HK-2 (cell line): ENCODE results near the gene TTC33.

Source experiments
- DNase-seq: peaks from one replicate; pipeline ENCODE4 v3.0.0-alpha.2; 2018; ENCODE audit not compliant: unreplicated experiment

TTC33 gene

DNA sequence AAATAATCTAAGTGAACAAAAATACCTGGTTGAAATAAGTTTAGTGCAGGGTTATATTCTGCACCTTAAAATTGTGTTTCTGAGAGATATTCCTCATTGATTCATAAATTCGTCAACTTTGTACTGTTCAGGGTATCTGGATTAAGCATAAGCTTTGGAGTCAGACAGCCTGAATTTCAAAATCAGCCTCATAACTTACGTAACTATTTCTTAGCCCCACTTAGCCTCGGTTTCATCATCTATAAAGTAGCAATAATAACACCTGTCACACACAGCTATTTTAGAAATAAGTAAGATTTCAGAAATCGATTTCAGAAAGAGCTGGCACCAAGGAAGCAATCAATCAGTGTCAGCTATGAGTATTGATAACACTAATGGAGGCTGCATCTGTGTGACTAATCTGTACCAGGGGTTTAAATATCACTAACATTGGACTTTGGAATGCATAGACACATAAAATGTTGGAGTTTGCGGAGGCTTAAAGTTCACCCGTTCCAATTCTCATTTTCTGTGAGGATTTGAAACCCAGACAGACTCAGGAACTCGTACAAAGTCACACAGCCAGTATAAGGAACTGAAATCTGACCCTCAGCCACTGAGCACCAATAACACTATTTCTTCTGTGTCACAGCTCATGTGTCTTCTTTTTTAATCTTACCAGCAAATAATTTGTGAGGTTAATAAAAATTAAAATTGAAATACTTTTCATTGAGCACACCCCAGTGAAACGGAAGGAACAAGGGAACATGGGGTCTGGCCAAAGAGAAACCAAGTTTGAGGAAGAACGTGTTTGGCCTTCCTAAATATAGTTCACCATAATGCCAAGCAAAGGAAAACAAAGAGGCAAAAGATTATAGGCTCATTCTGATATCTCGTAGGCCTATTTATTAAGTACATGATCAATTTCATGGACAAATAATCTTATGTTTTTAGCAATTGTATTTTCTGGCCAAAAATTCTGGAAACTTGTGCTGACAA lies 270.5 kb downstream of the TTC33 start:
- DNase-seq: no peak

- no peak for DNase-seq
Measured at GRCh38 chr5:40484495-40484894, 271.3 kb downstream of the TTC33 start.

DNA sequence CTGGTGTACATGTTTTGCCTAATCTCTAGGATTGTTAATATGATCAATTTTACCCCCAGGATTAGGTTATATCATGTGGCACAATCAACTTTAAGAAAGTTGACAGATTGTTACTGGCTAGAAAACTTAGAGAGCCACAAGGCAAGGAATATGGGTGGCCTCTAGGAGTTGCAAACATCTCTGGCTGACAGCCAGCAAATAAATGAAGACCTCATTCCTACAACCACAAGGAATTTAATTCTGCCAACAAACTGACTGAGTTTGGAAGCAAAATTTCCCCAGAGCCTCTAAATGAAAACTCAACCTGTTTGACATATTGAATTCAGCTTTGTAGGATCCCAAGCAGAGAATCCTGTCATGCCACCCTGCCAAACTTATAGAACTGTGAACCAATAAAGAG lies 272.4 kb downstream of the TTC33 start:
- DNase-seq: no peak

DNA sequence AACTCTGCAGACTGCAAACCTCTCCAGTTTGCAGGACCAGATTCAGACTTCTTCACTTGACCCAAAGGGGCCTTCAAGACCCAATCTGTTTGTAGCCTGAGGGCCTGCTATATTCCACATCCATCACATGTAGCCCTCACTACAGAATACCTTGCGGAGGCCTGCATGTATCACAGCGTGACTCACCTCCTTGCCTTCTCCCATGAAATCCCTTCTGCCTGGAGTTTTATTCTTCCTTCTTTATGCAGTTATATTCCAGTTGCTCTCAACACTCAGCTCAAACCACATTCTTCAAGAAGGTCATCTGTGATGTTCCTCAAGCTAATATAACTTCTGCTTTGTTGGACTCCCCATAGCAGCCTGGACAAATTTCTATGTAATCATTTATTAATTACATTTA lies 274.5 kb downstream of the TTC33 start:
- DNase-seq: no peak

- DNase-seq: no peak
Measured at GRCh38 chr5:40480392-40480791, 275.4 kb downstream of the TTC33 start.

DNA sequence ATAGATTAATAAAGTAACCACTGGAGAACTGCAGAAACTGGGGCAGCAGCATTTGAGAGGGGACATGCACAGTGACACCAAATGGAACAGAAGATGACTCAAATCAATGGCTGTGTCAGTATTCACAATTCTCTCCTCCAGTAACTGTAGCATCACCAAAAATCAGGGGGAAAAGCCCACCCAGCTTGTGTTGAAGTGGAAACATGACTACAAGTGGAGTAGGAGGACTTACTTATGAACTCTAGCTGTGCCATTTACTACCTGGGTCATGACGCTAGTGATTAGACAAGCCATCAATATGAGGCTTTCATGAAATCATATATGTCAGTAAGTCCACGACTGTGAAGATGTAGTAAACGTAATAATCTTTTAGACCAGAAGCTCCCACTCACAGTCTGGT lies 275.8 kb downstream of the TTC33 start:
- DNase-seq: no peak

- no peak for DNase-seq
Measured at GRCh38 chr5:40478766-40479165, 277.0 kb downstream of the TTC33 start.

DNA sequence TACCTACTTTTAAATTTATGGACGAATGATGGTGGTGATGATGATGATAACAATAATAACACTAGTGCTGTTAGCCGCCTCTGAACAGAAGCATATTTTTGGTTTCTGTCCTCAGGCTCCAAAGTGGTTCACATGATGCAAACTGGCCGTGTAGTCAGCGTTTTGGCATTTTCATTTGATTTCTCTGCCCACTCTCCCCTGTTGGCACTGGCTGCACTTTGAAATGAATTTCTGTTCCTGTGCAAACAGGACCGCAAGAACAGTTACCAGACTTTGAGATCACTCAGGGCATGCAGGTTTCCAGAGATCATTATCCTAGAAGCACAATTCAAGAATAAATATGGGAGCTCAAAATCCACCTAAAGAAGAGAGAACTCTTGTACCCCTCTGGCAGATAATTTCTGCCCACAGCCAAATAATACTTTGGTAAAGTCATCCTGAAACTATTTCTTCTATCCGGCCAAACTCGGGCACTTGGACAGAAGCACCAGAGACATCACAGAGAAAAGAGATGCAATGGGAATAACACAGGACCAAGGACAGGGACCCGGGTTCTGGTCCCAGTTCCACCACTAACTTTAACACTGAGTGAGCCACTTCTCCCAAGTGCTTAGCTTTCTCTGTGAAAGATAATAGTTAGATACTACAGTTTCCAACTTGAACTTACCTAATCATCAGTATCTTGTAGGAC lies 277.8 kb downstream of the TTC33 start:
- no peak for DNase-seq

GRCh38 chr5:40475561-40475960 lies 280.2 kb downstream of the TTC33 start:
- no peak for DNase-seq

- no peak for DNase-seq
Measured at GRCh38 chr5:40474250-40474649, 281.5 kb downstream of the TTC33 start.

DNA sequence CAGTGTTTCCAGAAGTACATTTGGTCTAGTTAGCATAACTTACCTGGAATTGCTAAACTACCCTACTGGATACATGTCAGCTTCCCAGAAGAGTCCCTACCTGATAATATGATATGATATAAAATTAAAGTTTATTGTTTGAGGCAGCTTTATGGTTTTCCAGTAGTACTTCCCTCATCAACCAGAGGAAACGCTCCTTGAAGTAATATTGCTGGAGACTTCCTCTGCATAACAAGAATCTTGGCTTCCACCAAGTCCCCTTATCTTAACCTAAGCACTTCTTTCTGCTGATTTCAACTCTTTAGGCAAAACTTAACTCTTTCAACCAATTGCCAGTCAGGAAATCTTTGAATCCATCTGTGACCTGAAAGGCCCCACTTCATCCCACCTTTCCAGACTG lies 290.3 kb downstream of the TTC33 start:
- DNase-seq: no peak

DNA sequence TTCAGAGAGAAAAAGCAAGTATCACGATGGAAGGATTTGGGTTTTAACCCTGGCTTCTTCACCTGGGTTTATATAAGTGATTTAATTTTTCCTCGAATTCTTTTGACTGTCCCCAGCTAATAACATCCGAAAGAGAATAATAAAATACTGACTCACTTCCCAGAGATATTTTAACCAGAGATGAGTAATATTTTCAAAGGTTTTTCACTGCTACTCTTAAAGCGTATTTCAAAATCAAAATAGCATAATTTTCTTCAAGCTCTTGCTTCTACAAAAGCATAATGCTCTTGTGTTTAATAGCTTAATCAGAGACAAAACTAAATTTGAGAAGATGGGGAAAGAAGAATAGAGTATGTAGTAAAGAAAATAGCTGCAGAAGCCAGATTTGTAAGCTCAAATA lies 291.2 kb downstream of the TTC33 start:
- DNase-seq: no peak
